ENCODE measurements around the gene PLOD1.

GRCh38 chr1:11998636-11999035, 64.1 kb downstream of the PLOD1 start:
- no peak for TF ChIP-seq CTCF (IDR thresholded peaks at IDR 0.05)
- no peak for TF ChIP-seq NR3C1 (CRISPR knock-in tag; conservative IDR thresholded peaks at IDR 0.05; ENCODE audit: low read depth)
- no peak for TF ChIP-seq PRDM15 (CRISPR knock-in tag; IDR thresholded peaks at IDR 0.05)
- no peak for TF ChIP-seq ATF3 (CRISPR knock-in tag; conservative IDR thresholded peaks at IDR 0.05)
- TF ChIP-seq MAX (CRISPR knock-in tag; IDR thresholded peaks at IDR 0.05) = no peak
- no peak for TF ChIP-seq E2F1 (CRISPR knock-in tag; IDR thresholded peaks at IDR 0.05)
- no peak for TF ChIP-seq TEAD4 (CRISPR knock-in tag; IDR thresholded peaks at IDR 0.05)
- no peak for TF ChIP-seq KAT7 (CRISPR knock-in tag; IDR thresholded peaks at IDR 0.05; ENCODE audit: borderline replicate concordance)
- no peak for TF ChIP-seq ZNF121 (CRISPR knock-in tag; IDR thresholded peaks at IDR 0.05)

Data from WTC11 (cell line).